GM18870 (cell line): ENCODE data around the gene KRTAP10-5.
"Not testable (repeated sequence)": the region's sequence is repeated elsewhere in the genome, so short reads cannot be mapped to it uniquely, and the experiment has no call there.

ENCODE experiments used
- ATAC-seq: cut with Tn5 transposase; IDR thresholded peaks from one replicate; pipeline ENCODE4 v1.9.1; 2021; ENCODE audit warnings: moderate library complexity; ENCODE audit not compliant: unreplicated experiment

The KRTAP10-5 gene

GRCh38 chr21:44572959-44573583 is 7.3 kb downstream of the KRTAP10-5 start:
- ATAC-seq, result no peak

GRCh38 chr21:44571844-44572782 is 8.3 kb downstream of the KRTAP10-5 start:
- no peak for ATAC-seq

DNA sequence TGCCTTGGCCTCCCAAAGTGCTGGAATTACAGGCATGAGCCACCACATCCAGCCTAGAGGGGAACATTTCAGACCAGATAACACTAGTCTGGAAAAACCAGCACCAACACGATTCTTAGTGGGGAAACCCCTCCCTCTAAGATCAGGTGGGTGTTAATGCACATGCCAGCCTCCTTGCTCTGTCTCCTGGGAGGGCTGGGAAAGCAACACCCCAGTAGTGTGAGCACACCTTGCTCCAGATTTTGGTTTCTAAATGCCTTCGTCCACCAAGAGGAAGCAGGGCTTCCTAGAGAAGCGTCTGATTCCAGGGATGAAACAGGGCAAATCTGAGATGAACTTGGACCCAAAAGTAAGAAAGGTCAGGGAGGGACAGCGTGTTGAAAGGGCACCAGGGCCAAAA is 9.1 kb downstream of the KRTAP10-5 start:
- ATAC-seq, result no peak

DNA sequence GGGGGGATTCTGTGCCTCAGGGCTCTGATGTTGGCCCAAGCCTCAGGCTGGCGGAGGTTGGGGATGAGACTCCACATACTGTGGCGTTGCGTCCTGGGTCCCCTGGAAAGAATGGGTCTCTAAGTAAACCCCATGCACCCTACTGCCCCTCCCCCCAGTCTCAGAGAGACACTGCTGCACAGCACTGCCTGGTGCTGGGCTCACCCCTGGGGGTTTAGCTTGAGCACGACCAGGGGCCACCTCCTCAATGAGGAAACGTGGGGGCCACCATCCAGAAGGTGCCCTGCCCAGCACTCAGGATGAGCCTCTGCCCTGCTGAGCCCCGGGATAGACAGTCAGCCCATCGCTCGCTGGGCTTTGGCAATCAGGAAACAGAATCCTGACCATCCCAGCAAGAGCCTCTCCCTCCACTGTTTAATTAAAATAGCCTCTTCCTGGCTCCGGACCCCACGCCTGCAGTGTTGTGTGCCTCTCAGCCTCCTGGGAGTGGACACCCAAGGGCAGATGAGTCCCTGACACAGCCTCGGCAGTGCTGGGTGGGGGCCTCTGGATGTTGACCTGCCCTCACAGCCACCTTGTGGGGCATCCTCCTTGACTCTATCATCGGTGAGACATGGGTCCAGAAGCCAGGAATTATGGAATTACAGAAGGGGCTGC is 10.4 kb downstream of the KRTAP10-5 start:
- no peak for ATAC-seq

GRCh38 chr21:44568667-44569556 is 11.5 kb downstream of the KRTAP10-5 start:
- no peak for ATAC-seq

DNA sequence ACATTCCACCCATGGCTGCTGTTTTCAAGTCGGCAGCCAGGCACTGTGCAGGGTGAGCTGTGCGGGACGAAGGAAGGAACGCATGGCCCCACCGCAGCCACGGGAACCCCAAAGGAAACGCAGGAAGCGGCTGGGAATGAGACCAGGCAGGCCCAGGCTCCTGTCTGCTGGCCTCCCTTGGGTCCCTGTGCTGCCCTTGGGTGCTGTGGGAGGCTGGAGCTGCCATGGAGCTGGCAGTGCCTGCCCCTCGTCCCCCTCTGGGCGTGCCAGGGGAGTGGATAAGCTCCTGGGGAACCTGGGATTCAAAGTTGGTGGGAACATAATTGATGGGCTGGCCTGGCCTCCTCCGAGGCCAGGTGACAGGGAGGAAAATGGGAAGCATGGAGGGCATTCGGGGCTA is 12.1 kb downstream of the KRTAP10-5 start:
- no peak for ATAC-seq

DNA sequence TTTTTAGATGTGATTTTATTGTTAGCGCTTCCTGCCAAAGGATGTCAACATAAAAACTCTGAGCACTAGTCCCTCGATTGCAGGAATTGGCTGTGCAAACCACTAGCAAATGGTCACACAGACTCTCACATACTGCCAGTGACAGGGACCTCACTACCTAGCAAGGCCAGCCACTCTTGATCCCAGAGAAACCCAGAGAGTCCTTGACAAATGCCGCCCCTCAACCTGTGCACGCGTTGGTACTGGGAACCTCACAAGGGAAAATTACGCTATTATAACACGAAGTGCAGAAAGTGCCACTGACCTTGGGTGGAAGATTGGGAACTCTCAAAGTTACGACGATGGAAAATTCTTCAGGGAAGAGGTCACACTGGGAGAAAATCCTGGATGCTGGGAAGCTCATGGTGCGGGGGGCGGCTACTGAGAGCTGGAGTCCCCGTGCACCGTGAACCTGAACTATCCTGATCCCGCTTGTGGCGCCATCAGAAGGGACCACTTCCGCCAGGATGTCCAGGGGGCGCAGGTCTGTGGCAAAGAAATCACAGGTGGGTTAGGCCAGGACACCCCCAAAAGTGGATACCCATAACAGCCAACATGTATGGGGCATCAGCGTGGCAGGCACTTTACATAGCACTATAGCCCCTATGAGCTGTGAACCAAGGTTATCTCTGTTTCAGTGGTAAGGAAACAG is 12.8 kb downstream of the KRTAP10-5 start:
- ATAC-seq, result no peak

DNA sequence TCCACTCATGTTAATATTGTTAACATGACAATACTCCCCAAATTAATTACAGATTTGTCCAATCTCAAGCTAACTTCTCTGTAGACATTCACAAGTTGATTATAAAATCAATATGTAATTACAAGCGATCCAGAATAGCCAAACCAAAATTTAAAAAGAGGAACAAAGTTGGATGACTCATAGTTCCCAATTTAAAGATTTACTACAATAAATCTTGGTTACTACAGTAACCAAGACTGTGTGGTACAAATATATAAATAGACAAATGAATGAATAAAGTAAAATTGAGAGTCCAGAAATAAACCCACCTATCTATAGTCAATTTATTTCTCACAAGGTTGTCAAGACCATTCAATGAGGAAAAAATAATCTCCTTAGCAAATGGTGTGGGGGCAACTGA is 14.0 kb downstream of the KRTAP10-5 start:
- no peak for ATAC-seq

GRCh38 chr21:44564886-44565598 is 15.4 kb downstream of the KRTAP10-5 start:
- ATAC-seq, result no peak

GRCh38 chr21:44564099-44564498 is 16.3 kb downstream of the KRTAP10-5 start:
- no peak for ATAC-seq

DNA sequence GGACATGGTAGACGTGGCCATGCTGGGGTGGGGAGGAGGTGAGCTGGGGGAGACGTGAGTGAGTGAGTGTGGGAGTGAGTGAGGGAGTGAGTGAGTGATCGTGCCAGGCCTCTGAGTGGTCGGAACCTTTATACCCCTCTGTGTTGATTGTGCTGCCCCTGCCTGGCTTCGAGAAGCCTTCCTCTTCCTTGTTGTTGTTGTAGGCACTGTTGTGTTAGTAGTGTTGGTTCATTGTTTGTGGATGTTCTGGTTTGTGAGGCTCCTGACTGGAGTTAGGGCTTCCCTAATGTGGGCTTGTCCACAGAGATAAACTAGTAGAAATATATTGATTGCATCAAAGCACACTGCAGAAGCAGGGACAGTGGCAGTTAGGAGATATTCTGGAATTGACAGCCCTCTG is 21.7 kb downstream of the KRTAP10-5 start, which contains the start of gene KRTAP10-3:
Gene KRTAP10-3, minus strand, starts transcription at position 101 of the 400 bp plus-strand sequence. Its CDS starts 80 bp downstream, at position 21.
- ATAC-seq, result no peak

GRCh38 chr21:44558329-44558675 is 22.1 kb downstream of the KRTAP10-5 start:
- ATAC-seq, result not testable (repeated sequence)

- ATAC-seq, result no peak
Measured at GRCh38 chr21:44557491-44558328, 22.7 kb downstream of the KRTAP10-5 start.

GRCh38 chr21:44556879-44557278 is 23.5 kb downstream of the KRTAP10-5 start:
- no peak for ATAC-seq

- no peak for ATAC-seq
Measured at GRCh38 chr21:44555200-44555875, 25.1 kb downstream of the KRTAP10-5 start.

DNA sequence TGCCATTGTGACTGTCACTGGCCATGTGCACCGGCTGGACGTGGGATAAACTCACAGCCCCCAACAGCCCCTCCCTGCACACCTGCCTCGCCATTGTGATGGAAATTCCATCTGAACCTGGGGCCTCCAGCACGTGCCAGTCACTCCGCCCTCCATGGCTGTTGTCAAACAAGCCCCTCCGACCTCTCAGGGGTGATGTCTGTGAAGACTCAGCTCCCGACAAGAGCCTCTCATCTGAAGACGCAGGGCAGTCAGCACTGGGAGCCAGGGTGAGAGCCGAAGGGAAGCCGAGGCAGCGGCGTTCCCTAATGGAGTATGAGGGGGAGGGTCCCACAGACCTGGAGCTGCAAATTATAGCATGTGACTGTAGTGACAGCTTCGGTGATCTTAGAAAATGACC is 27.7 kb downstream of the KRTAP10-5 start:
- ATAC-seq, result no peak

DNA sequence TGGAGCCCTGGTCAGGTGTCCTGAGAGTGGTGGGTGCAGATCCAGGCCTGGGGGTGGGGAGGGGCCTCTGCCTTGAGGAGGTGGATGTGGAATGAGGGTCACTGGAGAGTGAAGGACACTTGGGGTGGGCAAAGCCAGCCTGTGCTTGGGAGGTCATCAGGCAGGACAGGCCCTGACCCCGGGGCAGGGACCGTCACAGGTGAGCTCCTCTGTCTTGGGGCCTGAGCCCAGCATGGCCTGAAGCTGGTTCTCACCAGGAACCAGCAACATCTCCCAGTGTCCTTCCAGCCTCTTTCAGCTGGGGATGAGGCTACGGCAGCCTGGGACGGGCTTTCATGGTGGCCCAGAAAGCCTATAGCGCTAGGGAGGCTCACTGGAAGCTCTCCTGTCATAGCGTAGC is 28.3 kb downstream of the KRTAP10-5 start:
- ATAC-seq, result no peak

DNA sequence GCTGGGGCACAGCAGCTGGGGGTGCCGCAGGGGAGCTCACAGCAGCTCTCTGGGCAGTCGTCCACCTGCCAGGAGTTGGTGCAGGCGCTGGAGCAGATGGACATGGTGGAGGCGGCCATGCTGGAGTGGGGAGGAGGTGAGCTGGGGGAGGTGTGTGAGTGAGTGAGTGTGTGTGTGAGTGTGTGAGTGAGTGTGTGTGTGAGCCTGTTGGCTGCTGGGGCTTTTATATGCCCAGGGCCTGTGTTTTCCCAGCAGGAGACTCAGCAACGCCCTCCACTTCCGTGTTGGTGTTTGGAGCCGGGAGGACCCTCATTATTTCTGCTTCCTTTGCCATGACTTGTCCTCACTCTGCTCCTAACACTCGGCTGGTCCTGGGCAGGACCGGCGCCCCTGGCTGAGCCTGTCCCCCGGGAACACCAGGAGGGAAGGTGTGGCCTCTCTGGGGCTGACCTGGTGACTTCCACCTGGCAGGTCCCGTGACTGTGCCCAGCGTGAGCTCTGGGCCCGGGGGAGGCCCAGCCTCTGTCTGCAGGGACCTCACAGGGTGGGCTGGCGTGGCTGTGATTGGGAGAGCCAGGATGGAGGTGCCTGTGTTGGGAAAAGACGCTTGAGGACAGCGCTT is 29.0 kb downstream of the KRTAP10-5 start, which contains the start of gene KRTAP10-2:
Gene KRTAP10-2, minus strand, starts transcription at position 166 of the 622 bp plus-strand sequence. Its CDS starts 47 bp downstream, at position 119.
- no peak for ATAC-seq
